K562 (cell line): ENCODE data around the gene MINDY3. TPM values are rescaled to one million over a fixed set of nuclear protein-coding genes. Genes with fewer than 3 reads are reported as not detected.

Experiments used
- ATAC-seq: fragments of 200-7000 bp; cut with Tn5 transposase; 3 replicates; pipeline ENCODE4 v1.9.1; 2020; ENCODE audit warnings: moderate library complexity
- BruUV-seq: library from RNA; stranded (reverse); fragments of 400-500 nt; replicated peaks from 2 replicates; lab custom pipeline; 2021; lab: Mats Ljungman, UMichigan
- CTCF ChIA-PET: fragments of 300-600 bp; formaldehyde crosslinking; extraction: SDS; loops from one replicate; lab custom pipeline; 2021; ENCODE audit warnings: low intra/inter-chr PET ratio; lab: Yijun Ruan, JAX
- POLR2A ChIA-PET: fragments of 300-600, 350-650 bp; sonication (Branson Sonifier 250); formaldehyde crosslinking; extraction: SDS; loops from one replicate; lab custom pipeline; 2021; ENCODE audit warnings: antibody characterized with exemption, inconsistent platforms; lab: Yijun Ruan, JAX
- DNase-seq, 4 experiments: peaks; one replicate each; pipeline versions ENCODE4 v3.0.0 to v3.0.0-alpha.2; 2011 to 2018; ENCODE audit warnings: low spot score in 3 of 4, mixed read lengths in 3 of 4; ENCODE audit errors: extremely low read depth in 1 of 4
- FAIRE-seq: peaks from 2 replicates; lab custom pipeline; 2011; peaks lifted over from hg19 to GRCh38; lab: Jason Lieb, UNC
- H2AFZ ChIP-seq: 2 replicates; pipeline ENCODE4 v1.6.0; 2011; ENCODE audit warnings: low read depth, low read length, control low read depth, inconsistent platforms
- H3K27ac ChIP-seq: fragments of 200-600 bp; 3 replicates; pipeline ENCODE4 v1.8.0; 2011; ENCODE audit warnings: low read depth, mild to moderate bottlenecking, control low read depth, inconsistent platforms, low read length, moderate library complexity, mixed read lengths; ENCODE audit errors: extremely low read depth
- H3K27me3 ChIP-seq, 2 experiments: fragments of 300-600 bp in 1 of 2; 2 replicates in 1 of 2; 3 replicates in 1 of 2; pipeline versions ENCODE4 v1.6.0 to v1.8.0; 2011; ENCODE audit warnings: inconsistent platforms in 2 of 2, low read length in 2 of 2, mild to moderate bottlenecking in 1 of 2, mixed read lengths in 1 of 2, moderate library complexity in 1 of 2; ENCODE audit not compliant: control insufficient read depth in 2 of 2, insufficient read depth in 2 of 2
- H3K36me3 ChIP-seq: fragments of 300-600 bp; 3 replicates; pipeline ENCODE4 v1.8.0; 2011; ENCODE audit warnings: mild to moderate bottlenecking, low read length, inconsistent platforms; ENCODE audit not compliant: control insufficient read depth, insufficient read depth
- H3K4me1 ChIP-seq, 2 experiments: fragments of 200-600 bp in 1 of 2; replicated peaks in 1 of 2; 2 replicates in 1 of 2; 3 replicates in 1 of 2; pipeline versions ENCODE4 v1.5.1 to v1.8.0; 2011; ENCODE audit warnings: inconsistent platforms in 2 of 2, low read length in 2 of 2, mild to moderate bottlenecking in 1 of 2, mixed read lengths in 1 of 2, moderate library complexity in 1 of 2; ENCODE audit not compliant: control insufficient read depth in 2 of 2, insufficient read depth in 2 of 2
- H3K4me2 ChIP-seq: 2 replicates; pipeline ENCODE4 v1.6.1; 2011; ENCODE audit warnings: low read length, control low read depth, inconsistent platforms, mixed read lengths; ENCODE audit not compliant: insufficient read depth
- H3K4me3 ChIP-seq: fragments of 200-600 bp; sonication (generic), shearing (Covaris generic); 2 replicates; pipeline ENCODE4 v1.5.1; 2016; ENCODE audit warnings: control low read depth, inconsistent platforms
- H3K79me2 ChIP-seq: fragments of 200-600 bp; 3 replicates; pipeline ENCODE4 v1.8.0; 2011; ENCODE audit warnings: low read length, inconsistent platforms; ENCODE audit not compliant: control insufficient read depth, insufficient read depth
- H3K9ac ChIP-seq, 2 experiments: 2 replicates each; pipeline versions ENCODE4 v1.6.0 to v1.6.1; 2011; ENCODE audit warnings: low read depth in 2 of 2, low read length in 2 of 2, control low read depth in 1 of 2, inconsistent platforms in 1 of 2, mild to moderate bottlenecking in 1 of 2, mixed read lengths in 1 of 2; ENCODE audit not compliant: insufficient read depth in 1 of 2
- H3K9me1 ChIP-seq: one replicate; pipeline ENCODE4 v1.6.0; 2011; ENCODE audit warnings: inconsistent platforms, mild to moderate bottlenecking, low read length, moderate library complexity; ENCODE audit not compliant: control insufficient read depth, insufficient read depth
- H3K9me3 ChIP-seq: replicated peaks from 2 replicates; pipeline ENCODE4 v1.5.1; 2011; ENCODE audit warnings: low read depth, low read length, inconsistent platforms; ENCODE audit not compliant: control insufficient read depth, insufficient read depth
- H4K20me1 ChIP-seq: replicated peaks from 2 replicates; pipeline ENCODE4 v1.6.1; 2011; ENCODE audit warnings: low read length, inconsistent platforms, mixed read lengths; ENCODE audit not compliant: control insufficient read depth, insufficient read depth
- BHLHE40 ChIP-seq: IDR thresholded peaks from 2 replicates; pipeline ENCODE4 v1.6.1; 2011; ENCODE audit warnings: low read length, improper control_type of control experiment
- DPF2 ChIP-seq: fragments of 450-650 bp; IDR thresholded peaks from 2 replicates; pipeline ENCODE4 v1.6.1; 2016
- EHMT2 ChIP-seq: fragments of 450-650 bp; IDR thresholded peaks from 2 replicates; pipeline ENCODE4 v1.6.1; 2018; ENCODE audit warnings: antibody characterized with exemption
- KDM5B ChIP-seq: fragments of 200-600 bp; sonication (generic); IDR thresholded peaks from 2 replicates; pipeline ENCODE4 v1.6.1; 2012; ENCODE audit warnings: low read depth, mild to moderate bottlenecking, moderate library complexity, low read length, control low read depth, inconsistent platforms; ENCODE audit not compliant: insufficient replicate concordance
- MXI1 ChIP-seq: IDR thresholded peaks from 2 replicates; pipeline ENCODE4 v1.6.1; 2011; ENCODE audit warnings: low read depth, mild to moderate bottlenecking, improper control_type of control experiment, low read length
- SMARCC2 ChIP-seq: fragments of 450-650 bp; IDR thresholded peaks from 2 replicates; pipeline ENCODE4 v1.6.1; 2017; ENCODE audit warnings: antibody characterized with exemption, moderate library complexity, mild to moderate bottlenecking, low read depth
- SOX6 ChIP-seq: fragments of 450-650 bp; IDR thresholded peaks from 2 replicates; pipeline ENCODE4 v1.6.1; 2014; ENCODE audit warnings: mild to moderate bottlenecking
- STAT5A ChIP-seq: IDR thresholded peaks from 2 replicates; pipeline ENCODE4 v1.6.1; 2012; ENCODE audit warnings: low read length, inconsistent platforms, borderline replicate concordance
- TAF15 ChIP-seq: fragments of 200-400 bp; formaldehyde crosslinking; IDR thresholded peaks from 2 replicates; pipeline ENCODE4 v1.6.1; 2017; ENCODE audit warnings: mild to moderate bottlenecking, low read depth, low read length, moderate library complexity
- TCF3 ChIP-seq: sonication (generic); formaldehyde crosslinking; IDR thresholded peaks from 2 replicates; pipeline ENCODE4 v1.4.0; 2020; ENCODE audit warnings: mild to moderate bottlenecking, missing genetic modification reagents
- ZNF232 ChIP-seq: sonication (generic); formaldehyde crosslinking; IDR thresholded peaks from 2 replicates; pipeline ENCODE4 v1.8.0; 2022; ENCODE audit warnings: mild to moderate bottlenecking, missing genetic modification reagents
- WGBS: fragments of 100-300 bp; shearing (Covaris generic); methylation state at CpG from one replicate; pipeline ENCODE4 v1.1.6; 2016; ENCODE audit warnings: low coverage, mixed read lengths; ENCODE audit not compliant: insufficient coverage; ENCODE audit errors: missing lambda C conversion rate; 5-methylcytosine and 5-hydroxymethylcytosine counted together
- in situ Hi-C: fragments of 300-500 bp; cut with MboI; formaldehyde crosslinking; loops from 4 replicates; pipeline ENCODE4 v1.15.0; 2018; ENCODE audit warnings: inconsistent platforms, mixed read lengths
- intact Hi-C: fragments of 100-400 bp; cut with micrococcal nuclease; formaldehyde crosslinking; loops from 2 replicates; pipeline ENCODE4 v1.14.2; 2022
- polyA plus RNA-seq, 8 experiments: library from polyadenylated mRNA; depleted of rRNA in 4 of 8; stranded (reverse) in 5 of 8; unstranded in 3 of 8; fragments of >200 nt; fragmentation: Nextera tagmentation in 2 of 8; fragmentation: Illumina TruSeq in 1 of 8; extraction: Ambion mirVana in 2 of 8; extraction: Trizol in 1 of 8; gene quantifications; 2 replicates each; pipeline versions ENCODE4 v1.2.1 to v1.2.3, GENCODE V29; 2011 to 2014; ENCODE audit warnings: inconsistent platforms in 1 of 8, missing spikeins in 1 of 8
- total RNA-seq, 7 experiments: library from RNA; depleted of rRNA in 6 of 7; stranded (reverse); fragments of >200 nt in 6 of 7; fragmentation: Illumina TruSeq in 2 of 7; extraction: Trizol in 2 of 7; gene quantifications; 2 replicates each; pipeline versions ENCODE4 v1.2.1 to v1.2.3, GENCODE V29; 2011 to 2021; ENCODE audit warnings: low replicate concordance in 1 of 7
- TF ChIP-seq, protein P1 (sequence below): fragments of 250-450 bp; sonication (Bioruptor Pico); IDR thresholded peaks from 2 replicates; pipeline ENCODE4 v1.5.0; 2021
- TF ChIP-seq, protein P2 (sequence below): fragments of 450-650 bp; IDR thresholded peaks from 2 replicates; pipeline ENCODE4 v1.6.1; 2016
- TF ChIP-seq, protein P3 (sequence below): fragments of 200-400 bp; formaldehyde crosslinking; IDR thresholded peaks from 2 replicates; pipeline ENCODE4 v1.6.1; 2017; ENCODE audit warnings: mild to moderate bottlenecking, low read depth, low read length, moderate library complexity
- TF ChIP-seq, protein P4 (sequence below), 2 experiments: fragments of 150-350 bp in 1 of 2; IDR thresholded peaks; 2 replicates each; pipeline ENCODE4 v1.6.1; 2012 to 2016; ENCODE audit warnings: low read depth in 2 of 2, low read length in 2 of 2, mild to moderate bottlenecking in 1 of 2, moderate library complexity in 1 of 2

The MINDY3 gene
- total and polyA plus RNA-seq, 9 of the 15 experiments (the other 6 are each of a cell fraction or from before 2014, with no cell fraction given): 14.0 to 35.9 (median 23.6) TPM

DNA sequence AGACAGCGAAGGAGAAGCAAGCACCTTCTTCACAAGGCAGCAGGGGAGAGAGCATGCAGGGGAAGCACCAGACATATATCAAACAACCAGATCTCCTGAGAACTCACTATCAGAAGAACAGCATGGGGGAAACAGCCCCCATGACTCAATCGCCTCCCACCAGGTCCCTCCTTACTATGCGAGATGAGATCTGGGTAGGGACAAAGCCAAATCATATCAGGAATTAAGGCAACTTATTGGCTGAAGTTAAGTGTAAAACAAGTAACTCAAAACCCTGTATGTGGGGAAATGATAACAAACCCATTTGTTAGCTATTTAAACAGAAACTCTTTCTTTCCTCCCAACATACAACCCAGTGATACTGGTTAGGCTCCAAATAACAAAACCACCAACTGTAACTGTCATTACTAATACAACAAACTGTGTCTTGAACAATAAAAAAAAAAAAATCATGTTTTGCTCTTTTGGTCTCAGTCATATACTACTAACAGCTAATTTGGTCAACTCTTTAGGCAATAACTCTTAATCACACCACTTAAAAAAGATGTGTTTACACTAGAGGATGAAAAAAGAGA is 57.8 kb downstream of the MINDY3 start:
- WGBS: 9% methylated on average over 3 of the region's 3 CpGs
- POLR2A ChIA-PET: interaction anchor here (0.6 to 1.3 kb wide), 2 partner anchors 13 to 15 kb away, joined by 3 to 4 read pairs; no protein-coding TSS in a partner anchor
- Histone ChIP-seq H3K79me2 (peaks cover 81% of the 10 kb centered on the region), H3K4me1 (peaks cover 0 to 44% of the 10 kb centered on the region in 2 experiments; a peak in 3 of 5 replicates), H3K9me3 (peaks cover 21% of the 10 kb centered on the region), H4K20me1 (no peaks in the 10 kb centered on the region), H3K4me2 (peak overlapping the region; percentile 51), H3K9me1 (no peaks in the 10 kb centered on the region), H3K9ac (peak overlapping the region in 1 of 2 experiments; percentile 27; a peak in 1 of 4 replicates), H3K4me3 (no peak overlapping the region), H3K36me3 (peaks cover 37% of the 10 kb centered on the region), H3K27me3 (no peaks in the 10 kb centered on the region), H2AFZ (no peak overlapping the region; the same call in 1 of the 2 replicates), H3K27ac (peak overlapping the region; percentile 77)
- BruUV-seq: no TSS peak
- intact Hi-C loops (loop anchor here (5.0 kb wide), 1 partner anchor 350 kb away; no protein-coding TSS in a partner anchor), in situ Hi-C loops (no loop called here)
- ATAC-seq (peak; percentile 68), FAIRE-seq (peak; percentile 88), DNase-seq (peak; percentile 32 to 89 (median 38))
- CTCF ChIA-PET: interaction anchor here (1.1 kb wide), 1 partner anchor 8 kb away, joined by 3 read pairs; no protein-coding TSS in a partner anchor
- TF ChIP-seq TAF15: no peak
- TF ChIP-seq, protein P1, sequence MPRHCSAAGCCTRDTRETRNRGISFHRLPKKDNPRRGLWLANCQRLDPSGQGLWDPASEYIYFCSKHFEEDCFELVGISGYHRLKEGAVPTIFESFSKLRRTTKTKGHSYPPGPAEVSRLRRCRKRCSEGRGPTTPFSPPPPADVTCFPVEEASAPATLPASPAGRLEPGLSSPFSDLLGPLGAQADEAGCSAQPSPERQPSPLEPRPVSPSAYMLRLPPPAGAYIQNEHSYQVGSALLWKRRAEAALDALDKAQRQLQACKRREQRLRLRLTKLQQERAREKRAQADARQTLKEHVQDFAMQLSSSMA (CRISPR knock-in tag): no peak
- no peak for TF ChIP-seq ZNF232
- TF ChIP-seq, protein P2, sequence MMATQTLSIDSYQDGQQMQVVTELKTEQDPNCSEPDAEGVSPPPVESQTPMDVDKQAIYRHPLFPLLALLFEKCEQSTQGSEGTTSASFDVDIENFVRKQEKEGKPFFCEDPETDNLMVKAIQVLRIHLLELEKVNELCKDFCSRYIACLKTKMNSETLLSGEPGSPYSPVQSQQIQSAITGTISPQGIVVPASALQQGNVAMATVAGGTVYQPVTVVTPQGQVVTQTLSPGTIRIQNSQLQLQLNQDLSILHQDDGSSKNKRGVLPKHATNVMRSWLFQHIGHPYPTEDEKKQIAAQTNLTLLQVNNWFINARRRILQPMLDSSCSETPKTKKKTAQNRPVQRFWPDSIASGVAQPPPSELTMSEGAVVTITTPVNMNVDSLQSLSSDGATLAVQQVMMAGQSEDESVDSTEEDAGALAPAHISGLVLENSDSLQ: peak; percentile 38; the same call in 1 of the 2 replicates
- TF ChIP-seq, protein P3, sequence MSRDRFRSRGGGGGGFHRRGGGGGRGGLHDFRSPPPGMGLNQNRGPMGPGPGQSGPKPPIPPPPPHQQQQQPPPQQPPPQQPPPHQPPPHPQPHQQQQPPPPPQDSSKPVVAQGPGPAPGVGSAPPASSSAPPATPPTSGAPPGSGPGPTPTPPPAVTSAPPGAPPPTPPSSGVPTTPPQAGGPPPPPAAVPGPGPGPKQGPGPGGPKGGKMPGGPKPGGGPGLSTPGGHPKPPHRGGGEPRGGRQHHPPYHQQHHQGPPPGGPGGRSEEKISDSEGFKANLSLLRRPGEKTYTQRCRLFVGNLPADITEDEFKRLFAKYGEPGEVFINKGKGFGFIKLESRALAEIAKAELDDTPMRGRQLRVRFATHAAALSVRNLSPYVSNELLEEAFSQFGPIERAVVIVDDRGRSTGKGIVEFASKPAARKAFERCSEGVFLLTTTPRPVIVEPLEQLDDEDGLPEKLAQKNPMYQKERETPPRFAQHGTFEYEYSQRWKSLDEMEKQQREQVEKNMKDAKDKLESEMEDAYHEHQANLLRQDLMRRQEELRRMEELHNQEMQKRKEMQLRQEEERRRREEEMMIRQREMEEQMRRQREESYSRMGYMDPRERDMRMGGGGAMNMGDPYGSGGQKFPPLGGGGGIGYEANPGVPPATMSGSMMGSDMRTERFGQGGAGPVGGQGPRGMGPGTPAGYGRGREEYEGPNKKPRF: no peak
- TF ChIP-seq SMARCC2: peak; percentile 77; the same call in 1 of the 2 replicates
- no peak for TF ChIP-seq MXI1
- 0 out of 2 replicates have a peak, but pooled peaks have one; percentile 16 for TF ChIP-seq BHLHE40
- TF ChIP-seq DPF2: peak; percentile 94
- 0 out of 2 replicates have a peak, but pooled peaks have one; percentile 35 for TF ChIP-seq EHMT2
- TF ChIP-seq, protein P4, sequence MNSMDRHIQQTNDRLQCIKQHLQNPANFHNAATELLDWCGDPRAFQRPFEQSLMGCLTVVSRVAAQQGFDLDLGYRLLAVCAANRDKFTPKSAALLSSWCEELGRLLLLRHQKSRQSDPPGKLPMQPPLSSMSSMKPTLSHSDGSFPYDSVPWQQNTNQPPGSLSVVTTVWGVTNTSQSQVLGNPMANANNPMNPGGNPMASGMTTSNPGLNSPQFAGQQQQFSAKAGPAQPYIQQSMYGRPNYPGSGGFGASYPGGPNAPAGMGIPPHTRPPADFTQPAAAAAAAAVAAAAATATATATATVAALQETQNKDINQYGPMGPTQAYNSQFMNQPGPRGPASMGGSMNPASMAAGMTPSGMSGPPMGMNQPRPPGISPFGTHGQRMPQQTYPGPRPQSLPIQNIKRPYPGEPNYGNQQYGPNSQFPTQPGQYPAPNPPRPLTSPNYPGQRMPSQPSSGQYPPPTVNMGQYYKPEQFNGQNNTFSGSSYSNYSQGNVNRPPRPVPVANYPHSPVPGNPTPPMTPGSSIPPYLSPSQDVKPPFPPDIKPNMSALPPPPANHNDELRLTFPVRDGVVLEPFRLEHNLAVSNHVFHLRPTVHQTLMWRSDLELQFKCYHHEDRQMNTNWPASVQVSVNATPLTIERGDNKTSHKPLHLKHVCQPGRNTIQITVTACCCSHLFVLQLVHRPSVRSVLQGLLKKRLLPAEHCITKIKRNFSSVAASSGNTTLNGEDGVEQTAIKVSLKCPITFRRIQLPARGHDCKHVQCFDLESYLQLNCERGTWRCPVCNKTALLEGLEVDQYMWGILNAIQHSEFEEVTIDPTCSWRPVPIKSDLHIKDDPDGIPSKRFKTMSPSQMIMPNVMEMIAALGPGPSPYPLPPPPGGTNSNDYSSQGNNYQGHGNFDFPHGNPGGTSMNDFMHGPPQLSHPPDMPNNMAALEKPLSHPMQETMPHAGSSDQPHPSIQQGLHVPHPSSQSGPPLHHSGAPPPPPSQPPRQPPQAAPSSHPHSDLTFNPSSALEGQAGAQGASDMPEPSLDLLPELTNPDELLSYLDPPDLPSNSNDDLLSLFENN (IDR thresholded peaks at IDR 0.05; ENCODE audit: low read depth in 2 of 2, low read length in 2 of 2): peak in 1 of 2 experiments; percentile 69; a peak in 1 of 4 replicates
- peak; percentile 83 for TF ChIP-seq TCF3 (CRISPR knock-in tag)
- peak; percentile 60 for TF ChIP-seq STAT5A
- TF ChIP-seq KDM5B: no peak
- peak; percentile 89 for TF ChIP-seq SOX6
